ENCODE measurements around the gene GYPA.

DNA sequence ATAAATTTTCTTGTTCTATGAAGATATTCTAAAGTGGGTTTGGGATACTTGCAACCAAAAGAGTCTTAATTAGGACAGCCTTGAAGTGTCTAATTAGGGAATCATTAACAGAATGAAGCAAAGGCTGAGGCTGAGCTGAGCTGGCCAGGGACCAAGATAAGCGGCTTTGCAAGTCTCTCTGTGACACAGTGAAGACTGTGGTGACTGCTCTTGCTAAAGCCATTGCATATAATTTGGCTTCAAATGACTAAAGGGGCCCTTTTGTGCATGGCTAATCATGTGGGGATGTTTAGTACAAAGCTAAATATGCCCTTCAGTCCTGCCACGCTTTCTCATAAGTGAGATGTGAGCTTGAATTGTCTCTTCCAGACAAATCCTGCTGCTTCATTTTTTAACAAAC, 31.2 kb upstream of the GYPA start:
- TF ChIP-seq, protein P1, sequence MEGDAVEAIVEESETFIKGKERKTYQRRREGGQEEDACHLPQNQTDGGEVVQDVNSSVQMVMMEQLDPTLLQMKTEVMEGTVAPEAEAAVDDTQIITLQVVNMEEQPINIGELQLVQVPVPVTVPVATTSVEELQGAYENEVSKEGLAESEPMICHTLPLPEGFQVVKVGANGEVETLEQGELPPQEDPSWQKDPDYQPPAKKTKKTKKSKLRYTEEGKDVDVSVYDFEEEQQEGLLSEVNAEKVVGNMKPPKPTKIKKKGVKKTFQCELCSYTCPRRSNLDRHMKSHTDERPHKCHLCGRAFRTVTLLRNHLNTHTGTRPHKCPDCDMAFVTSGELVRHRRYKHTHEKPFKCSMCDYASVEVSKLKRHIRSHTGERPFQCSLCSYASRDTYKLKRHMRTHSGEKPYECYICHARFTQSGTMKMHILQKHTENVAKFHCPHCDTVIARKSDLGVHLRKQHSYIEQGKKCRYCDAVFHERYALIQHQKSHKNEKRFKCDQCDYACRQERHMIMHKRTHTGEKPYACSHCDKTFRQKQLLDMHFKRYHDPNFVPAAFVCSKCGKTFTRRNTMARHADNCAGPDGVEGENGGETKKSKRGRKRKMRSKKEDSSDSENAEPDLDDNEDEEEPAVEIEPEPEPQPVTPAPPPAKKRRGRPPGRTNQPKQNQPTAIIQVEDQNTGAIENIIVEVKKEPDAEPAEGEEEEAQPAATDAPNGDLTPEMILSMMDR (IDR thresholded peaks at IDR 0.05; ENCODE audit: low read depth, low read length) = no peak
- no peak for TF ChIP-seq POLR2A (IDR thresholded peaks at IDR 0.05; ENCODE audit: extremely low read depth, insufficient read length)
- TF ChIP-seq, protein P2, sequence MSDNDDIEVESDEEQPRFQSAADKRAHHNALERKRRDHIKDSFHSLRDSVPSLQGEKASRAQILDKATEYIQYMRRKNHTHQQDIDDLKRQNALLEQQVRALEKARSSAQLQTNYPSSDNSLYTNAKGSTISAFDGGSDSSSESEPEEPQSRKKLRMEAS (IDR thresholded peaks at IDR 0.05; ENCODE audit: low read depth, low read length) = no peak
